Neuronal stem cell (in vitro differentiated cells): Measurements from ENCODE around the gene CHM.
"Not testable (repeated sequence)": the region's sequence is repeated elsewhere in the genome, so short reads cannot be mapped to it uniquely, and the experiment has no call there.

Experiments
- DNase-seq: peaks from one replicate; pipeline ENCODE4 v3.0.0-alpha.2; 2013; ENCODE audit warnings: low spot score
- H2AFZ ChIP-seq: one replicate; pipeline ENCODE4 v1.6.1; 2013; ENCODE audit warnings: mild to moderate bottlenecking, low read length, inconsistent platforms
- H2AK5ac ChIP-seq: 2 replicates; pipeline ENCODE4 v1.6.1; 2013; ENCODE audit warnings: low read depth, mild to moderate bottlenecking, inconsistent platforms, low read length, moderate library complexity, mixed read lengths
- H2BK120ac ChIP-seq: 2 replicates; pipeline ENCODE4 v1.6.1; 2013; ENCODE audit warnings: low read depth, mild to moderate bottlenecking, inconsistent platforms, low read length, moderate library complexity, mixed read lengths
- H2BK12ac ChIP-seq: one replicate; pipeline ENCODE4 v1.6.1; 2013; ENCODE audit warnings: low read length, inconsistent platforms
- H2BK15ac ChIP-seq: 2 replicates; pipeline ENCODE4 v1.6.1; 2013; ENCODE audit warnings: mild to moderate bottlenecking, low read length, inconsistent platforms, mixed read lengths
- H2BK5ac ChIP-seq: one replicate; pipeline ENCODE4 v1.6.1; 2013; ENCODE audit warnings: inconsistent platforms, mild to moderate bottlenecking, low read length, moderate library complexity
- H3K14ac ChIP-seq: one replicate; pipeline ENCODE4 v1.6.1; 2013; ENCODE audit warnings: low read length, inconsistent platforms
- H3K18ac ChIP-seq: 2 replicates; pipeline ENCODE4 v1.6.1; 2013; ENCODE audit warnings: low read length, inconsistent platforms
- H3K23ac ChIP-seq: 2 replicates; pipeline ENCODE4 v1.6.1; 2013; ENCODE audit warnings: low read depth, mild to moderate bottlenecking, mixed read lengths, low read length, inconsistent platforms; ENCODE audit not compliant: poor library complexity
- H3K27ac ChIP-seq: replicated peaks from 3 replicates; pipeline ENCODE4 v1.5.1; 2013; ENCODE audit warnings: low read length, inconsistent platforms
- H3K27me3 ChIP-seq, 3 experiments: 2 replicates each; pipeline ENCODE4 v1.6.1; 2013; ENCODE audit warnings: low read length in 3 of 3, mild to moderate bottlenecking in 2 of 3, inconsistent platforms in 1 of 3, low read depth in 1 of 3, mixed read lengths in 1 of 3, moderate library complexity in 1 of 3; ENCODE audit not compliant: control insufficient read depth in 3 of 3, insufficient read depth in 3 of 3
- H3K36me3 ChIP-seq, 2 donors: replicated peaks in 1 of 2; 2 replicates each; pipeline ENCODE4 v1.6.1; 2013; ENCODE audit warnings: low read length in 2 of 2; ENCODE audit not compliant: control insufficient read depth in 2 of 2, insufficient read depth in 2 of 2
- H3K4ac ChIP-seq: 2 replicates; pipeline ENCODE4 v1.6.1; 2013; ENCODE audit warnings: inconsistent platforms, mild to moderate bottlenecking, low read length, moderate library complexity
- H3K4me1 ChIP-seq, 2 donors: 1 replicate in 1 of 2; 2 replicates in 1 of 2; pipeline ENCODE4 v1.6.1; 2013; ENCODE audit warnings: low read length in 2 of 2, low read depth in 1 of 2; ENCODE audit not compliant: control insufficient read depth in 2 of 2, insufficient read depth in 1 of 2
- H3K4me2 ChIP-seq: one replicate; pipeline ENCODE4 v1.6.1; 2013; ENCODE audit warnings: mild to moderate bottlenecking, low read length, inconsistent platforms; ENCODE audit not compliant: insufficient read depth, poor library complexity, severe bottlenecking
- H3K4me3 ChIP-seq, 2 donors: 2 replicates each; pipeline ENCODE4 v1.5.1; 2013; ENCODE audit warnings: low read length in 2 of 2, mild to moderate bottlenecking in 2 of 2, inconsistent platforms in 1 of 2, moderate library complexity in 1 of 2
- H3K79me1 ChIP-seq: one replicate; pipeline ENCODE4 v1.6.1; 2013; ENCODE audit warnings: low read depth, mild to moderate bottlenecking, inconsistent platforms, low read length, moderate library complexity
- H3K9ac ChIP-seq: one replicate; pipeline ENCODE4 v1.6.1; 2013; ENCODE audit warnings: mild to moderate bottlenecking, low read depth, low read length, inconsistent platforms; ENCODE audit not compliant: poor library complexity
- H3K9me3 ChIP-seq, 2 donors: replicated peaks in 1 of 2; 2 replicates each; pipeline versions ENCODE3 to v1.6.1; 2013; ENCODE audit warnings: low read length in 2 of 2, mild to moderate bottlenecking in 2 of 2, inconsistent platforms in 1 of 2, low read depth in 1 of 2, mixed read lengths in 1 of 2, moderate library complexity in 1 of 2; ENCODE audit not compliant: control insufficient read depth in 2 of 2, insufficient read depth in 1 of 2
- H4K8ac ChIP-seq: one replicate; pipeline ENCODE4 v1.6.1; 2013; ENCODE audit warnings: low read depth, mild to moderate bottlenecking, inconsistent platforms, low read length, moderate library complexity
- H4K91ac ChIP-seq: one replicate; pipeline ENCODE4 v1.6.1; 2013; ENCODE audit warnings: low read length, low read depth, mild to moderate bottlenecking, inconsistent platforms; ENCODE audit not compliant: poor library complexity
- WGBS, 2 donors: extraction: QIAGEN DNeasy Blood & Tissue Kit; methylation state at CpG; one replicate each; pipeline ENCODE4 v1.1.7; 2013; ENCODE audit warnings: missing lambda C conversion rate in 2 of 2, mixed read lengths in 1 of 2; ENCODE audit not compliant: insufficient read length in 2 of 2, insufficient replicate concordance in 1 of 2; ENCODE audit errors: extremely low coverage in 2 of 2; 5-methylcytosine and 5-hydroxymethylcytosine counted together

Gene CHM

DNA sequence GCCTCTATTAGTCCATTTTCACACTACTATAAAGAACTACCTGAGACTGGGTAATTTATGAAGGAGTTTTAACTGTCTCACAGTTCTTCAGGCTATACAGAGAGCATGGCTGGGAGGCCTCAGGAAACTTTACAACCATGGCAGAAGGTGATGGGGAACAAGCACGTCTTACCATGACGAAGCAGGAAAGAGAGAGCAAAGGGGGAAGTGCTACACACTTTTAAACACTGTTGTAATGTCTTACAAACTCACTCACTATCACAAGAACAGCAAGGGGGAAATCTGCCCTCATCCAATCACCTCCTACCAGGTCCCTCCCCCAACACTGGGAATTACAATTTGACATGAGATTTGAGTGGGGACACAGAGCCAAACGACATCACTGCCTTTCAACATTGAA is 107.4 kb downstream of the CHM start:
- not testable (repeated sequence) for H3K14ac ChIP-seq, H4K91ac ChIP-seq, DNase-seq, H3K36me3 ChIP-seq, H2BK15ac ChIP-seq, H3K9me3 ChIP-seq, H3K79me1 ChIP-seq, H2BK12ac ChIP-seq, H3K4me1 ChIP-seq, H3K27ac ChIP-seq, H3K4ac ChIP-seq, H3K27me3 ChIP-seq, H3K18ac ChIP-seq, H2BK5ac ChIP-seq, H3K4me2 ChIP-seq, H3K9ac ChIP-seq, H2BK120ac ChIP-seq, H2AK5ac ChIP-seq, H4K8ac ChIP-seq, H2AFZ ChIP-seq, H3K23ac ChIP-seq, H3K4me3 ChIP-seq
- WGBS, 2 donors: no CpG with 5 or more reads among the region's 3 CpGs

DNA sequence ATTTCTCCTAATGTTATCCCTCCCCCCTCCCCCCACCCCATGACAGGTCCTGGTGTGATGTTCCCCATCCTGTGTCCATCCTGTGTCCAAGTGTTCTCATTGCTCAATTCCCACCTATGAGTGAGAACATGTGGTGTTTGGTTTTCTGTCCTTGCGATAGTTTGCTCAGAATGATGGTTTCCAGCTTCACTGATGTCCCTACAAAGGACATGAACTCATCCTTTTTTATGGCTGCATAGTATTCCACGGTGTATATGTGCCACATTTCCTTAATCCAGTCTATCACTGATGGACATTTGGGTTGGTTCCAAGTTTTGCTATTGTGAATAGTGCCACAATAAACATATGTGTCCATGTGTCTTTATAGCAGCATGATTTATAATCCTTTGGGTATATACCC is 113.0 kb downstream of the CHM start:
- H3K9me3 ChIP-seq, H3K36me3 ChIP-seq, H4K8ac ChIP-seq, DNase-seq, H3K14ac ChIP-seq, H3K4me1 ChIP-seq, H3K27ac ChIP-seq, H3K4me3 ChIP-seq, H4K91ac ChIP-seq, H2BK12ac ChIP-seq, H3K23ac ChIP-seq, H3K79me1 ChIP-seq, H3K18ac ChIP-seq, H2BK5ac ChIP-seq, H2BK15ac ChIP-seq, H2AK5ac ChIP-seq, H3K4me2 ChIP-seq, H2BK120ac ChIP-seq, H3K4ac ChIP-seq, H2AFZ ChIP-seq, H3K27me3 ChIP-seq, H3K9ac ChIP-seq: not testable (repeated sequence)
- no CpG with 5 or more reads among the region's 2 CpGs for WGBS, 2 donors

DNA sequence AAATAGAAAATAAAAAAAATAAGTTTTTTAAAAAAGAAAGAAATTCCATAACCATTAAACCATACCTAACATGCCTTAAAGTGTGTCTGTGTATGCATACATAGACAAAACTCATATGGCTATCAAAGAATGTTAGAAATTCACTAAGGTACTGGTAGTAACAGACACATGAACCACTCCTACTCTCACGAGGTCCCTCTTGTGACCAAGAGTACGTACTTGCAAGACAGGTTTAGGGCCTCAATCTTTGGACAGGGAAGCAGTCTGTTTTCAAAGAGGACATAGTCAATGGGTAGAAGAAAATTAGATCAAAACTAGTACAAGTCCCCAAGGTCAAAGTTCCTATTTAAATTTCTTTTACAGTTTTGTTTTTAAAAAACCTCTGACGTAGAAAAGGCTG is 117.3 kb downstream of the CHM start:
- H2BK5ac ChIP-seq: no peak overlapping the region
- H3K4me3 ChIP-seq: no peak overlapping the region
- no peak overlapping the region for H4K8ac ChIP-seq
- H3K9me3 ChIP-seq: no peaks in the 10 kb centered on the region
- H4K91ac ChIP-seq: no peak overlapping the region
- H3K27ac ChIP-seq: no peak overlapping the region
- no peaks in the 10 kb centered on the region for H3K4me1 ChIP-seq
- no peaks in the 10 kb centered on the region for H3K36me3 ChIP-seq
- DNase-seq: no peak
- no peak overlapping the region for H3K4ac ChIP-seq
- H2BK15ac ChIP-seq: no peak overlapping the region
- H3K27me3 ChIP-seq: no peaks in the 10 kb centered on the region
- no peak overlapping the region for H2AFZ ChIP-seq
- no peak overlapping the region for H3K9ac ChIP-seq
- H3K4me2 ChIP-seq: no peak overlapping the region
- H3K23ac ChIP-seq: no peak overlapping the region
- H2AK5ac ChIP-seq: no peak overlapping the region
- H3K79me1 ChIP-seq: no peaks in the 10 kb centered on the region
- H3K14ac ChIP-seq: no peak overlapping the region
- H3K18ac ChIP-seq: no peak overlapping the region
- no peak overlapping the region for H2BK12ac ChIP-seq
- no peak overlapping the region for H2BK120ac ChIP-seq
- WGBS, 2 donors: no CpG with 5 or more reads among the region's 3 CpGs

DNA sequence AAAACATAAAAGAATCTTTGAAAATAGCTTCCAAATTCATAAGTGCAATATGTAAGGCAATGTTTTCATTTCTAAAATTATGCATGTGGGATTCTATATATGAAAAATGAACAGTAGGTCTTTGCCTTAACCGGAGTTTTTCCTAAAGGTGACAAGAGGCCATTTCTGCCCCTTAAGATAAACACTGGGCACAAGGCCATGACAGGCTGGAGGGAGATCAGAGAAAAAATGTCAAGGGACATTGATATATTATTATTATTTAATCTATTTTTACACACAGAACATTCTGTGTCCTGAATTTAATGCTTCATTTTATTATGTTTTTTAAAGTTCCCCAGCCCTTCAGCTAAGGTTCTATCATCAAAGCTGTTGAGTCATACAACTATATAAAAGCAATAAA is 118.8 kb downstream of the CHM start:
- Histone ChIP-seq H3K4me3 (no peak overlapping the region), H3K23ac (no peak overlapping the region), H3K14ac (no peak overlapping the region), H2BK12ac (no peak overlapping the region), H3K27ac (no peak overlapping the region), H4K91ac (no peak overlapping the region), H3K9me3 (no peaks in the 10 kb centered on the region), H3K9ac (no peak overlapping the region), H2AK5ac (no peak overlapping the region), H3K36me3 (no peaks in the 10 kb centered on the region), H3K18ac (no peak overlapping the region), H2BK5ac (no peak overlapping the region), H4K8ac (no peak overlapping the region), H3K4me2 (no peak overlapping the region), H2AFZ (no peak overlapping the region), H3K4me1 (no peaks in the 10 kb centered on the region), H2BK120ac (no peak overlapping the region), H2BK15ac (no peak overlapping the region), H3K4ac (no peak overlapping the region), H3K27me3 (no peaks in the 10 kb centered on the region), H3K79me1 (no peaks in the 10 kb centered on the region)
- no CpG with 5 or more reads among the region's 1 CpG for WGBS, 2 donors
- DNase-seq: no peak
